GM19463 (cell line): ENCODE data around the gene ABHD11.
A peak's percentile ranks its signal among the peaks of the same experiment; 100 is the strongest.
"Not testable (repeated sequence)": the region's sequence is repeated elsewhere in the genome, so short reads cannot be mapped to it uniquely, and the experiment has no call there.

Experiments used
- ATAC-seq: cut with Tn5 transposase; IDR thresholded peaks from one replicate; pipeline ENCODE4 v1.9.1; 2021; ENCODE audit warnings: mild to moderate bottlenecking, moderate library complexity; ENCODE audit not compliant: unreplicated experiment

ABHD11 gene, protein sequence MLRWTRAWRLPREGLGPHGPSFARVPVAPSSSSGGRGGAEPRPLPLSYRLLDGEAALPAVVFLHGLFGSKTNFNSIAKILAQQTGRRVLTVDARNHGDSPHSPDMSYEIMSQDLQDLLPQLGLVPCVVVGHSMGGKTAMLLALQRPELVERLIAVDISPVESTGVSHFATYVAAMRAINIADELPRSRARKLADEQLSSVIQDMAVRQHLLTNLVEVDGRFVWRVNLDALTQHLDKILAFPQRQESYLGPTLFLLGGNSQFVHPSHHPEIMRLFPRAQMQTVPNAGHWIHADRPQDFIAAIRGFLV

DNA sequence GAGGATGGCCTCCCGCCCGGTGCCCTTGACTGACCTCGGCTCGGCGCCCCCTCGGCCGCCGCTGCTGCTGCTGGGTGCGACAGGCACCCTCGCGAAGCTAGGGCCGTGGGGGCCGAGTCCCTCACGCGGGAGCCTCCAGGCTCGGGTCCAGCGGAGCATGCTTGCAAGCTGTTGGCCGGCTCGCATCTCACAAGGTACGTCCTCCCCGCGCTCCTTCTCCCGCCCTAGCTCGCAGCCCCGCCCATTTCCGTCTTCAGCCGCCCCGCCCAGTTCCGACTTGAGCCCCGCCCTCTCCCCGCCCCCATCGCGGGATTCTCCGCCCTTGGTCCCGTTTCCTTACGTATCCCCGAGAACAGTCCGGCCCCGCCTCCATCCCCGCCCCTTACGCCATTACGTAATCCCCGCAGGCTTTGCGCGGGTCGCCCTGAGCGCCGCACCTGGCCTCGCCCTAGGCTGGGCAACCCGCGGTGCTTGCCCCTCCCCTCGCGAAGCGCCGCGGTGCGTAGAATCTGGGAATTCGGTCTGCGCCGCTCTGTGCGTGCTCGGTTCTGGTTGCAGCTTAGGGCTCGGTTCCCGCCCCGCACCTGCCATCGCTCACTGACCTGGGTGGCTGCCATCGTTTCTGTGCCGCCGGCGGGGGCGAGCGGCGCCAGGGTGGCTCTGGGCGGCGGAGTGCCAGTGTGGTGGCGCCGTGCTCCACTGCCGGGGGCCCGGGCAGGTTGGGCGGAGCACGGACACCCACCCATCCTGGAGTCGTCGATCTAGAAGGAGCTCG lies at the start of gene ABHD11:
ABHD11 (minus strand) TSS at position 191 of the 775 bp plus-strand sequence; CDS start at position 159, 32 bp downstream.
- ATAC-seq = peak; percentile 90

DNA sequence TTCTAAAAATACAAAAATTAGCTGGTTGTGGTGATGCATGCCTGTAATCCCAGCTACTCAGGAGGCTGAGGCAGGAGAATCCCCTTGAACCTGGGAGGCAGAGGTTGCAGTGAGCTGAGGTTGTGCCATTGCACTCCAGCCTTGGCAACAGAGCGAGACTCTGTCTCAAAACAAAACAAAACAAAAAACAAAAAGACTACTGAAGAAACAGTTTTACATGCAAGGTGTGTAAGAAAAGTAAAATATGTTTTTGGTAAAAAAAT lies 49.1 kb upstream of the ABHD11 start:
- not testable (repeated sequence) for ATAC-seq

DNA sequence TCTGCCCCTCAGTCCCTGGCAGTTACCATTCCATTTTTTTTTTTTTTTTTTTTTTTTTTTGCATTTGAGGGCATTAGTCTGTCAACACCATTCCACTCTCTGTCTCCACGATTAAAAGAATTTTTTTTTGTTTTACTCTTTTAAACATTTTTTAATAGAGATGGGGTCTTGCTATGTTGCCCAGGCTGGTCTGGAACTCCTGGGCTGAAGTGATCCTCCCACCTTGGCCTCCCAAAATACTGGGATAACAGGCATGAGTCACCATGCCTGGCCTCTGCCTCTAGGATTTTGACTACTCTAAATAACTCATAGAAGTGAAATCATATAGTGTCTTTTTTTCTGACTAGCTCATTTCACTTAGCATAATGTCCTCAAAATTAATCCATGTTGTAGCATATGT lies 48.0 kb upstream of the ABHD11 start:
- no peak for ATAC-seq

DNA sequence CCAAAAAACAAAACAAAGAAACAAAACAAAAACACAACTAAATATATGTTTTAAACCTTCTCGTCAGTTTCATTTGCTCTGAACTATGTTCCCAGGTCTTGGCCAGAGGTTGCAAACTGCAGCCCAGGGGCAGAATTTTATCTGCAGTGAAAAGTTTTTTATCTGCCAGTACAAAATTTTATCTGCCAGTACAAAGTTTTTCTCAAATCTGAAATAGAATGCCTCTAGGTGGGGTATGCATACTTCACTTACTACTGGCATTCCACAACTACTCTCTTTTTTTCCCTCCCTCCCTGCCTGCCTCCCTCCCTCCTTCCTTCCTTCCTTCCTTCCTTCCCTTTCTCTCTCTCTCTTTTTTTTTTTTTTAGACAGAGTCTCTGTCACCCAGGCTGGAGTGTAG lies 40.9 kb upstream of the ABHD11 start:
- ATAC-seq = no peak

DNA sequence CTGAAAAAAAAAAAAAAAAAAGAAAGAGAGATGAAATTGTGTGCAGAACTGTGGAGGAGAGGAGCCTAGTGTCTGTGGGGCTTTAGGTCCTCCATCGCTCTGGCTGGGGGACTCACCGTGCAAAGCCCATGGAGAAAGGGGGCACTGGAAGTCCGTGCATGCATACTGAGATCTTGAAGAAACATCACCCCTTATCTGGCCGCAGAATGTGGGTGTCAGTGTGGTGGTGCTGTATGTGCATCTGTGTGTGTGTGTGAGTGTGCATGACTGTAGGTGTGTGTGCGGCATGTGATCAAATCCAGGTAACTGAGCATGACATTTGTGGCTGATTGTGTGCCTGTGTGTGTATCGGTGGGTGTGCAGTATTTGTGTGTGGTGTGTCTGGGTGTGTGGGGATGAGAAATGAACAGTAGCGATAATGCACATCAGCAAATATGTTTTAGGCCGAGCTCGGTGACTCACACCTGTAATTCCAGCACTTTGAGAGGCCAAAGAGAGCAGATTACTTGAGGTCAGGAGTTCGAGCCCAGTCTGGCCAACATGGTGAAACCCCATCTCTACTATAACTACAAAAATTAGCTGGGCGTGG lies 40.3 kb upstream of the ABHD11 start:
- ATAC-seq = no peak

DNA sequence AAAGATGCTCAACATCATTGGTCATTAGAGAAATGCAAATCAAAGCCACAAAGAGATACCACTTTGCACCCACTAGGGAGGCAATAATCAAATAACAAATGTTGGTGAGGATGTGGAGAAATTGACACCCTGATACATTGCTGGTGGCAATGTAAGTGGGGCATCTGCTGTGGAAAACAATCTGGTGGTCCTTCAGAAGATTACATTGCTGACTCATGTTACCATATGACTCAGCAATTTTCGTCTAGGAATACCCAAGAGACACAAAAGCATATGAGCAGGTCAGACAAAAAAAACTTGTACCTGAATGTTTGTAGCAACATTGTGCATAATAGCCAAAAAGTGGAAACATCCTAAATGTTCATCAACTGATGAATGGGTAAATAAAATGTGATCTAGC lies 36.3 kb upstream of the ABHD11 start:
- no peak for ATAC-seq

DNA sequence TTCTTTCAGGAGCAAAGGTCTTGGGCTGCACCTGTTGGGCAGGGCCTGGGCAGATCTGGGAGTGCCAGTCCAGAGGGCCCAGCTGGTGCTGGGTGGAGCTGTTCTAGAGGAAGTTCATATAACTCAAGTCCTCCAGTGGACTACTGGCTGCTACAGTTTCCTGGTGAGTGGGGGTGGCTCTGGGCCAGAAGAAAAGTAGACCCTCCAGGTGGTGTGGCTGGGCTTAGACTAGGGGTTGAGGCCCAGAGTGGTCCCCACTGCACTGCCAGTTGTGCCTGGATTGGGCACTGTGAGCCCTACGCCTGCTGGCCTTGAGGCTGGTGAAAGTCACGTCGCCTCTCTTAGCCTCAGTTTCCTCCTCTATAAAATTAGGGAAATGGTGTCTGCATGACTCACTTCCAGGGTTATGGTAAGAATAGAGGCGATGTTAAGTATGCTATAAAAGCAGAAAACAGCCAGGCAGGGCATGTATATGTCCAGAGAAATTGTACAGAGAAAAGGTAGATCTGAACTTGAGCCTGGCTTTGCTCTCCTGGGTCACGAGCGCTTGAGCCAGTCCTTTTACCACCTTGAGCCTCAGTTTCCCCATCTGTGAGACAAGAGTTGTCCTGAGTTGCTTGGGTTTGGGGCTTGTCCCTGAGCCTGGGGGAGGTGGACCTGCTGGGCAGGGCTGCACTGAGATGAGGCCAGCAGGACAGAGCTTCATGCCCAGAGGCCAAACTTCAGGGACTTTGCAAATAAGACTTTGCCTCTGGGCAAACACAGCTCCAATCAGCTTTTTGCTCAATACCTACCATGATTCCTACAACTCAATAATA lies 35.3 kb upstream of the ABHD11 start:
- no peak for ATAC-seq

DNA sequence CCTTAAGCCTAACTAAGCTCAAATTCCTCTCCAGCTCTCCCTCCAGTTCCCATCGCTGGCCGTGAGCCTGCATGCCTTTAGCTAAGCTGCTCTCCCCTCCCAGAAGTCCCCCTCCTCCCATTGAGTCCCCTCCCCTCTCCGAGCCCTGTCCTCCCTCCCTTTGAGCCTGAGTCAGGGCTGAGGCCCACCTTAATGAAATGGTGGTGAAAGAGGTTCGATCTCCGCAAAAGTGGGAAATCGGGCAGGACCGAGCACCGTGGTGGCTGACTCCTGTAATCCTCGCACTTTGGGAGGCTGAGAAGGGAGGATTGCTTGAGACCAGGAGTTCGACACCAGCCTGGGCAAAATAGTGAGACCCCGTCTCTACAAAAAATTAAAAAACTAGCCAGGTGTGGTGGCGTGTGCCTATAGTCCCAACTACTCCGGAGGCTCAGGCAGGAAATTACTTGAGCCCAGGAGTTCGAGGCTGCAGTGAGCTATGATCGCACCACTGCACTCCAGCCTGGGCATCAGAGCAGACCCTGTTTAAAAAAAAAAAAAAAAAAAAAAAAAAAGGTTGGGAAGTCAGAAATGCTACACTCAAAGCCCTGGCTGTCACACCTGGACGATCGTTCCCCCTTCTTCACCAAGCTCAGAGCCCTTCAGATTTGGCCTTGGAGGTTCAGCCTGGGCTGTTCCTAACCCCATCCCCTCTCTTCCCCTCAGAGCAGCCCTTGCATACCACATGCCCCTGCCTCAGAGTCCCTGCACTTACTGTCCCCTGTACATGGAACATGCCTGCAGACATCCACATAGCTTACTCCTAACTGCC lies 32.5 kb upstream of the ABHD11 start:
- no peak for ATAC-seq

DNA sequence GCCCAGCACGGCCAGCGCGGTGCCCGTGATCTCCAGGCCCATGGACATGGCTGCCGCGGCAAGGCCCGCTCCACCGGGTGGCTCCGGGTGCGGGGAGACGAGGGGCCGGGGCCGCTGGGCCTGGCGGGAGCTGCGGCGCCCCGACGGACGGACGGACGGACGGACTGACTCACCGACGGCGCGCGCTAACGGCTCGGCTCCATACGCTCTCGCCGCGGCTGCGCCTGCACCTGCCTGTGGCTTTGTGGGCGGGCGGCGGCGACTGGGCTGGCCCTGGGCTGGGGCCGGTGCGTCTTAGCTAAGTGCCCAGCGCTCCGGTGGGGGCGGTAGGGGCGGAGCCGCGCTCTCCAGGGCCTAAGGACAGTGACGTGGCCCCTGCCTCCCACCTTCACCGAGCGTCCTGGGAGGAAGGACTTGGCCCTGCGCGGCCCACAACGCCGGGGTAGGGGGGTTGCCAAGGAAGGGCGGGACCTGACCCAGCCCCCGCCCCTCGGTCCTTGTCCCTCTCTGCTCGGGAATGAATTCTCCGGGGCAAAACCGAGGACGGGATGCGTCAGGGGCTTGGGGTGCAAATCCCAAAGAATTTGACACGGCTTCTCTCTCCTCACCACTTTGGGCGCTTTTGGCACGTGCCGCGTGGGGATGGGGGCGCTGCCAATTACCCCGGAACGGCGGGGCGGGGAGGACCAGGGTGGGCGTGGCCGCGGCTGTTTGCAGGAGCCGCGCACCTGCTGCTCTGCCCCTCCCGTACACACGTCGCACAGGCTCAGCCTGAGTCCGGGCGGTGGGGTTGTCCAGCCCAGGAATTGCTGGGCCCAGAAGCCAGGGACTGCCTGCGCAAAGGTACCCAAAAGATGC lies 31.6 kb upstream of the ABHD11 start, which contains the start of gene CLDN3:
CLDN3 (minus strand) TSS at position 269 of the 858 bp plus-strand sequence; CDS start at position 48, 221 bp downstream.
- no peak for ATAC-seq

DNA sequence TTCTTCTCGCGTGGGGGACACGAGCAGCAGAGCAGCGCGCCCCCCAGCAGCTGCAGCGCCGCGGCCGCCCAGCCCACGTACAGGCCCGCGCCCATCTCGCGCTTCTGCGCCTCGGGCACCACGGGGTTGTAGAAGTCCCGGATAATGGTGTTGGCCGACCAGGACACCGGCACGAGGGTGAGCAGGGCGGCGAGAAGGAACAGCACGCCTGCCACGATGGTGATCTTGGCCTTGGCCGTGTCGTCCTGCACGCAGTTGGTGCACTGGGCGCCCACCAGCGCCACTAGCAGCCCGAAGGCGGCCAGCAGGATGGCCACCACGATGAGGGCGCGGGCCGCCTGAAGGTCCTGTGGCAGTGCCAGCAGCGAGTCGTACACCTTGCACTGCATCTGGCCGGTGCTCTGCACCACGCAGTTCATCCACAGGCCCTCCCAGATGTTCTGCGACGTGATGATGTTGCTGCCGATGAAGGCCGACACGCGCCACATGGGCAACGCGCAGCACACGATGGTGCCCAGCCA lies 30.9 kb upstream of the ABHD11 start:
- ATAC-seq = no peak

DNA sequence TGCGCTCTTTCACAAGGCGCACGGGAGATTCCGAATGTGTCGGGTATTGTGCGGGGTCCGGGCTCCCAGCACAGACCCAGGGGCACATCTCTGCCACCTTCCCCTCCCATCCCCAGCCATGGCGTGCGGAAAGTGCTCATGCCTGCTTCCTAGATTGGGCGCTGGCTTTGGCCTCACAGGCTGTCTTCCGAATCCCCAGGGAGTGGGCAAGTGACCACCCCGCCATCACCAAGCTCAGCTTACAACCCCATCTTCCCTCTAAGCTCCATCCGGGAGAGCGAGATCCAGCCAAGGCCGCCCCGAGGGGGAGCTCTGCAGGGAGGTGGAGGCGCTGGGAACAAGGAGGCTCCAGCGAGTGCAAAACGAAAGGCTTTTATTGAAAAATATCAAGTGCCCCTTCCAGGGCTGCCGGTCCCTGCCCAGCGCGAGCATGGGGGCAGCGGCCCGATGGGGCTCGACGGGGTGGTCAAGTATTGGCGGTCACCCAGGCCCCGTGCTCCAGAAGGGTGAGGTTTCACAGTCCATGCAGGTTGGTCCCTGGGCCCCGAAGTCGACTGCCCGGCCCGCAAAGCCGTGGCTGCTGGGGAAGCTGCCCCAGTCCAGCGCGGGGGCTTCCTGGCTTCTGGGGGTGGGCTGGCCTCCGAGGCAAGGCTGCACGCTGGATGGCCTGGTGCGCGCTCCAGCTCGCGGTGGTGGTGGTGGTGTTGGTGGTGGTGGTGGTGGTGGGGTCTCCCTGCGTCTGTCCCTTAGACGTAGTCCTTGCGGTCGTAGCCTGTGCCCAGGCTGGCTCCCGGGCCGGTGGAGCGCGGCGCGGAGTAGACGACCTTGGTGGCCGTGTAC lies 30.3 kb upstream of the ABHD11 start:
- ATAC-seq = no peak

DNA sequence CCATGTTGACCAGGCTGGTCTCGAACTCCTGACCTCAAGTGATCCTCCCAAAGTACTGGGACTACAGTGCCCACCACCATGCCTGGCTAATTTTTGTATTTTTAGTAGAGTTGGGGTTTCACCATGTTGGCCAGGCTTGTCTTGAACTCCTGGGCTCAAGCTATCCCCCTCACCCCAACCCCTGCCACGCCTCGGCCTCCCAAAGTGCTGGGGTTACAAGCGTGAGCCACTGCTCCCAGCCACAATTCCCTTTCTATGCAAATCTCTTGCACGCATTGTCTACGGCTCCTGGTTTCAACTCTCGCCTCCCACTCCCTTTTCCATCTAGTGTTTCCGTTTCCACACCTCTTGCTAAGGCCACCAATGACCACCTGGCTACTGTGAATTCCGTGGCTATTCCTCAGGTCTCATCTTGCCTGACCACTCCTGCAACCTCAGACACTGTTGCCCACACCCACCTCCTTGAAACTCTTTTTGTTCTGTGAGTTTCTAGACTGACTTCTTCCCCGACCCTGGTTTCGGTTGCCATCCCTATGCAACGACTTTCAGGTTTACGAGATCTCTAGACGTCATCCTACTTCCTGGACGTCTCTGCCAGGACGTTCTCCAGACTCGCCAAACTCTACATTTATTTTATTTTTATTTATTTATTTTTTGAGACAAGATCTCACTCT lies 28.1 kb upstream of the ABHD11 start:
- no peak for ATAC-seq

DNA sequence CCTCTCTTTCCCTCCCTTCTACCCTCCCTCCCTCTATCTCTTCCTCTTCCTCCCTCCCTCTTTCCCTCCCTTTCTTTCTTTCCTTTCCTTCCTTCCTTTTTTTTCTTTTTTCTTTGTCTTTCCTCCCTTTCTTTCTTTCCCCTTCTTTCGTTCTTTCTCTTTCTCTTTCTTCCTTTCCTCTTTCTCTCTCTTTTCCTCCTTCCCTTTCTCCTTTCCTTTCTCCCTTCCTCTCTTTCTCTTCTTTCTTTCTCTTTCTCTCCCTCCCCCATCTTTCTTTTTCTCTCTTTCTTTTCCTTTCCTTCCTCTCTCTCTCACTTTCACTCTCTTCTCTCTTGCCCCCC lies 24.0 kb upstream of the ABHD11 start:
- ATAC-seq = no peak

DNA sequence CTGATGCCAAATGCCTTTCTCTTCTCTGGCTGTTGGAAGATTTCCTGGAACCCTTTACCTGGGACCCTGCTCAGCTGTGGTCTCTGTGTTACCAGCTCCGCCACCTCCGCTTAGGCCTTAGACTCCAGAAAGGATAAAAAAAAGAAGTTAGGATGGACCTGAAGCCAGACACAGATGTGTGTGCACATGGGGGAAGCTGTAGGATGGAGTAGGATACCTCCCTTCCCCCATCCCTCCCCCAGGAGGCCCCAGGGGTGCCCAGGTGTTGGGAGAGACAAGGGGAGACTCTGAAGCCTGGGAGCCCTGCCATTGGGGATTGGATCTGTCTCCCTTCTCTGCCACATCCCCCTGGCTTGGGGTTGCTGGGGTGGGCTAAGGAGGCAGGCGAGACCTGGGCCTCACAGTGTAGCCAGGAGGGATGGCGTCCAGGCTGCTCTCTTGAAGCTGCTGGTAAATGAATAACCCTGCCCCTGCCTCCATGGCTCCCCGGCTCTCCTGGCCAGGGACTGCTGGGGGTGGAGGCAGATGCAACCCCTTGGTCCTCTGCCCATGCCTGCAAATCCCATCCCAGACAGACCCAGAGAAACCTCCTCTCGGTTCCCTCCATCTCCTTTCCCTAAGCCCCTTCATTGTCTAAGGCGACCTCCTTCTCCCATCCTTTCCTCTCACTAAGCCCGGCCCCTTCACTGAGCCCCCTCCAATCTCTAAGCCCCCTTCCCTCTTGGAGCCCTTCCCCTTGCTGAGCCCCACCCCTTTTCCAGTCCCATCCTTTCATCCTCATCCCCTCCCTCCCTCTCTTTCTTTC lies 23.5 kb upstream of the ABHD11 start:
- ATAC-seq = no peak

DNA sequence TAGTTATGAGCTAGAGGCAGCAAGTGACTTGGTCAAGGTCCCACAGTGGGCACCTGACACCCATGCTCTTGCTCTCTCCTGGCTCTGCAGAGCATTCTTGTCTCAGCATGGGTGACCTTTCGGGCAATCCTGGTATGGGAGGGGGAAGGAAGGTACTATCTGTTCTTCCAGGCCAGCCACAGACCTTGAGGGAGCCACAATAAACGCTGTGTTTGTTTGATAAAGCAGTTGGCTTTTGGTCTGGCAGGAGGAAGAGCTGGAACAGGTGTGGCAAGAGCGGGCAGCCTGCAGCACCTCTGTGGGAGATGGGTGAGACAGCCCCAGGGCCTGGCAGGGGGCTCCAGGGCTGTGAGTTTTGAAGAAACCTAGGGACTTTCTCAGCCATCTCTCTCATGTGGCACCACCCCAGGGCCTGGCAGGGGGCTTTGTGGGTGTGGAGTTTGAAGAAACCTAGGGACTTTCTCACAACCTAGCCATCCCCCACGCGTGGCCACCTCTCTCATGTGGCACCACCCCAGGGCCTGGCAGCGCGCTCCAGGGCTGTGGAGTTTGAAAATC lies 20.1 kb upstream of the ABHD11 start:
- no peak for ATAC-seq

DNA sequence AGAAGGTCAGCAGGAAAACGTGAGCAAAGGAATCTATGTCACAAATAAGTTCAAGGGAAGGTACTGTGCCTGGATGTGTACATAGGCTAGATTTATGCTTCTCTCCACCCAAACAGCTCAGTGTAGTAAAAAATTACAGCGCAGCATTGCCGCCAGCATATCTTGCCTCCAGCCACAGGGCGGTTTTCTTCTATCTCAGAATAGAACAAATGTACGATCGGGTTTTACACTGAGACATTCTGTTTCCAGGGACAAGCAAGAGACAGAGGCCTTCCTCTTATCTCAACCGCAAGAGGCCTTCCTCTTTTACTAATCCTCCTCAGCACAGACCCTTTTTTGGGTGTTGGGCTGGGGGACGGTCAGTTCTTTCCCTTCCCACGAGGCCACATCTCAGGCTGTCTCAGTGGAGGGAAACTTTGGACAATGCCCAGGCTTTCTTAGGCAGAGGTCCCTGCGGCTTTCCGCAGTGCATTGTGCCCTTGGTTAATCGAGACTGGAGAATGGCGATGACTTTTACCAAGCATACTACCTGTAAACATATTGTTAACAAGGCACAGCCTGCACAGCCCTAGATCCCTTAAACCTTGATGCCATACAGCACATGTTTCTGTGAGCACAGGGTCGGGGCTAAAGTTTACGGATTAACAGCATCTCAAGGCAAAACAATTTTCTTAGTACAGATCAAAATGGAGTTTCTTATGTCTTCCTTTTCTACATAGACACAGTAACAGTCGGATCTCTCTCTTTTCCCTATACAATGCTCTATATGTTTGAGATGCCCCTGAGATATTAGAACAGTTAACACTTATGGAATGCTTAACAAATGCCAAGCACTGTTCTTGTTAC lies 11.6 kb upstream of the ABHD11 start:
- ATAC-seq = no peak
